ENCODE measurements around the gene OXLD1. TPM values are rescaled to one million over a fixed set of nuclear protein-coding genes. Genes with fewer than 3 reads are reported as not detected.
A peak's percentile ranks its signal among the peaks of the same experiment; 100 is the strongest.

The OXLD1 gene
- total RNA-seq, 1 experiment from 2014 or later: 36.1 TPM

DNA sequence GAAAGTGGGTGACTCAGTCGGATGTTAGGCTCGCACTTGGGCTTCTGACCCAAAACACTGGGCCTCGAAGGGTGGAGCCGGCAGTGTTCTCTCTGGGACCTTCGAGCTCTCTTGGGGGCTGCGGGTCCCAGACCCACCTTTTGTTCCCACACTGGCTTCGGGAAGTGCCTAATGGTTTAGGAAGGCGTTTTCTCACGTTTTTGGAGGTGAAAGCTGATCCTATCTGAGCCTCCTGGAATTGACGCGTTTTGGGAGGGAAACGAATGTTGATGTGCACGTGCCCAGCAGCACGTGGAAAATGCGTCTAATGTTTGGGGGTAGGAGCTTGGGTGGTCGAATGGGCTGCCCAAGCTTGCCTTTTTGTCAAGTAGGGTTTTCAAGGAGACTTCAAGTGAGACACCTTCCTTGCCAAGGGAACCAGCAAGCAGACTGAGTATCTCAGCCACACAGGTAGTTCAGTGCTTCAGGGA lies 18.1 kb upstream of the OXLD1 start:
- peak; percentile 41 for DNase-seq (ENCODE audit: low spot score)
- peak overlapping the region; percentile 90 for H3K27ac ChIP-seq (ENCODE audit: low read depth, low read length, poor library complexity, severe bottlenecking)
- ChIA-PET POLR2A (ENCODE audit: low non-redundant PET) (no interaction called here), CTCF (no interaction called here)
- TSS peak; percentile 71 for BruUV-seq (replicated peaks)
- peak overlapping the region; percentile 93 for H3K4me3 ChIP-seq (ENCODE audit: low read depth, low read length, poor library complexity, severe bottlenecking)
- TF ChIP-seq, protein P1, sequence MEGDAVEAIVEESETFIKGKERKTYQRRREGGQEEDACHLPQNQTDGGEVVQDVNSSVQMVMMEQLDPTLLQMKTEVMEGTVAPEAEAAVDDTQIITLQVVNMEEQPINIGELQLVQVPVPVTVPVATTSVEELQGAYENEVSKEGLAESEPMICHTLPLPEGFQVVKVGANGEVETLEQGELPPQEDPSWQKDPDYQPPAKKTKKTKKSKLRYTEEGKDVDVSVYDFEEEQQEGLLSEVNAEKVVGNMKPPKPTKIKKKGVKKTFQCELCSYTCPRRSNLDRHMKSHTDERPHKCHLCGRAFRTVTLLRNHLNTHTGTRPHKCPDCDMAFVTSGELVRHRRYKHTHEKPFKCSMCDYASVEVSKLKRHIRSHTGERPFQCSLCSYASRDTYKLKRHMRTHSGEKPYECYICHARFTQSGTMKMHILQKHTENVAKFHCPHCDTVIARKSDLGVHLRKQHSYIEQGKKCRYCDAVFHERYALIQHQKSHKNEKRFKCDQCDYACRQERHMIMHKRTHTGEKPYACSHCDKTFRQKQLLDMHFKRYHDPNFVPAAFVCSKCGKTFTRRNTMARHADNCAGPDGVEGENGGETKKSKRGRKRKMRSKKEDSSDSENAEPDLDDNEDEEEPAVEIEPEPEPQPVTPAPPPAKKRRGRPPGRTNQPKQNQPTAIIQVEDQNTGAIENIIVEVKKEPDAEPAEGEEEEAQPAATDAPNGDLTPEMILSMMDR (conservative IDR thresholded peaks at IDR 0.05; ENCODE audit: low read depth, low read length): no peak
- TF ChIP-seq EZH2 (IDR thresholded peaks at IDR 0.05; ENCODE audit: borderline replicate concordance, low read depth, low read length, poor library complexity, severe bottlenecking): no peak
- no peaks in the 10 kb centered on the region for H3K9me3 ChIP-seq (ENCODE audit: low read depth, low read length, poor library complexity, severe bottlenecking)
- H3K4me1 ChIP-seq (ENCODE audit: insufficient read depth, low read length, poor library complexity, severe bottlenecking): peaks cover 25% of the 10 kb centered on the region
- H3K27me3 ChIP-seq (replicated peaks; ENCODE audit: insufficient read depth, low read depth, low read length, poor library complexity): no peaks in the 10 kb centered on the region
- peaks cover 36% of the 10 kb centered on the region for H3K36me3 ChIP-seq (ENCODE audit: insufficient read depth, low read length, poor library complexity, severe bottlenecking)
- intact Hi-C loops (cut with micrococcal nuclease; ENCODE audit: unreplicated experiment): no loop called here

DNA sequence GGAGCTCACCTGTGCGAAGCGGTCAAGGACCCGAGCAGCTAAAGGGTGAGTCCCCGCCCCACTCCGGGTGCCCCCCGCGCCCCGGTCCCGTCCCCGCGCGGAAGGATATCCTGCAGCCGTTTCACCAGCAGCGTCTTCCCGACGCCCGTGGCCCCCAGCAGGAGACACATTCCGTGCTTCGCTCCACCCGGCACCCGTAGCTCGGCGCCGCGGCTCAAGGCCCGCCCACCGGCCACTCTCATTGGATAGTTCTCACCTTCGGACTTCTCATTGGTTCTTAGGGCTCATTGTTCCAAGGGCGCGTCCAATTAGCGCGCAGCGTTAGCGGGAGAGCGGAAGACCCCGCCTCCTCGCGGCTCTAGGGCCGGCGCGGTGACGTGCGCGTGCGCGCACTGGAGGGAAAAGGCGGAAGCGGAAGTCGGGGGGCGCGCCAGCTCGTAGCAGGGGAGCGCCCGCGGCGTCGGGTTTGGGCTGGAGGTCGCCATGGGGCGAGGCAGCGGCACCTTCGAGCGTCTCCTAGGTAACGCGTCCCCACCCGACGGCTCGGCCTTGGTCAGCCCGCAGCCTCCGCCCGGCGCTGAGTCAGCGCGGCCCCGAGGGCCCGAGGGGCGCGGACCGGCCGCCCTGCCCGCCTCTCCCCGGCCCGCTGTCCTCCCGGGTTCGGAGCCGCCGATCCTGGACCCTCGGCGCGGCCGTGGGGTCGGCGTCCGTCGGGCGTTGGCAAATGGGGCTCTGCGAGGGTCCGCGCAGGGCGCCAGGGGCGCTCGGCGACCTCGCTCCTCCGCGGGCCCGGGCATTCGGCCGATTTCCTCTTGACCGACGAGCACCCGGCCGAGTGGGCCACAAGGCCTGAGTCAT lies 17.4 kb upstream of the OXLD1 start, which contains the start of the genes ARL16 and HGS:
ARL16 (minus strand) TSS at position 214 of the 858 bp plus-strand sequence; CDS start at position 170, 44 bp downstream.
HGS (plus strand) TSS at position 428 of the 858 bp plus-strand sequence; CDS start at position 484, 56 bp downstream.
- peaks cover 32% of the 10 kb centered on the region for H3K36me3 ChIP-seq (ENCODE audit: insufficient read depth, low read length, poor library complexity, severe bottlenecking)
- no peaks in the 10 kb centered on the region for H3K9me3 ChIP-seq (ENCODE audit: low read depth, low read length, poor library complexity, severe bottlenecking)
- ChIA-PET POLR2A (ENCODE audit: low non-redundant PET) (no interaction called here), CTCF (interaction anchor here (0.7 to 1.0 kb wide), 2 partner anchors 10 to 280 kb away, joined by 3 to 5 read pairs; no protein-coding TSS in a partner anchor)
- H3K27me3 ChIP-seq (replicated peaks; ENCODE audit: insufficient read depth, low read depth, low read length, poor library complexity): no peaks in the 10 kb centered on the region
- TF ChIP-seq, protein P1 (conservative IDR thresholded peaks at IDR 0.05; ENCODE audit: low read depth, low read length): no peak
- TF ChIP-seq EZH2 (IDR thresholded peaks at IDR 0.05; ENCODE audit: borderline replicate concordance, low read depth, low read length, poor library complexity, severe bottlenecking): no peak
- intact Hi-C loops (cut with micrococcal nuclease; ENCODE audit: unreplicated experiment): no loop called here
- H3K4me1 ChIP-seq (ENCODE audit: insufficient read depth, low read length, poor library complexity, severe bottlenecking): peaks cover 25% of the 10 kb centered on the region
- peak; percentile 100 for DNase-seq (ENCODE audit: low spot score)
- BruUV-seq (replicated peaks): no TSS peak
- H3K4me3 ChIP-seq (ENCODE audit: low read depth, low read length, poor library complexity, severe bottlenecking): peak within 1 kb of the TSS; percentile 93
- H3K27ac ChIP-seq (ENCODE audit: low read depth, low read length, poor library complexity, severe bottlenecking): peak within 1 kb of the TSS; percentile 90

DNA sequence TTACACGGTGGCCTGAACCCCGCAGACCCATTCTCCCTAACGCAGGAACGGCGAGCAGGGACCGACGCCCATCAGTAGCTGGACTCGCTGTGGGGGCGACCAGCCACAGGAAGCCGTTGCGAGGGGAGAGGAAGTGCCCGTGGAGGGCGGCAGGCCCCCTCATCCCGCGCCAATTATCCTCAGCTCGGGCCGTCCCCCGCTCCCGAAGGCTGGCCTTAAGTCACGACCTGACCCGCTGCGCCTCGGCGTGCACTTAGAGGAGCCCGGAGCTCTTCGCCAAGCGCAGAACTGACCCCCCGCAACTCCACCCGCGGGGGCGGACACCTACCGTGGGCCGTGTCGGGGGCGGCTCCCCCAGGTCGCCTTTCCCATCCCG lies 16.8 kb upstream of the OXLD1 start:
- no TSS peak for BruUV-seq (replicated peaks)
- Histone ChIP-seq H3K4me3 (ENCODE audit: low read depth, low read length, poor library complexity, severe bottlenecking) (peak overlapping the region; percentile 93), H3K27ac (ENCODE audit: low read depth, low read length, poor library complexity, severe bottlenecking) (peak overlapping the region; percentile 90), H3K4me1 (ENCODE audit: insufficient read depth, low read length, poor library complexity, severe bottlenecking) (peaks cover 25% of the 10 kb centered on the region), H3K9me3 (ENCODE audit: low read depth, low read length, poor library complexity, severe bottlenecking) (no peaks in the 10 kb centered on the region), H3K27me3 (replicated peaks; ENCODE audit: insufficient read depth, low read depth, low read length, poor library complexity) (no peaks in the 10 kb centered on the region), H3K36me3 (ENCODE audit: insufficient read depth, low read length, poor library complexity, severe bottlenecking) (peaks cover 26% of the 10 kb centered on the region)
- no peak for DNase-seq (ENCODE audit: low spot score)
- CTCF ChIA-PET: interaction anchor here (1.0 kb wide), 1 partner anchor 11 kb away, joined by 3 read pairs; no protein-coding TSS in a partner anchor
- TF ChIP-seq, protein P1 (conservative IDR thresholded peaks at IDR 0.05; ENCODE audit: low read depth, low read length): no peak
- TF ChIP-seq EZH2 (IDR thresholded peaks at IDR 0.05; ENCODE audit: borderline replicate concordance, low read depth, low read length, poor library complexity, severe bottlenecking): no peak
- intact Hi-C loops (cut with micrococcal nuclease; ENCODE audit: unreplicated experiment): no loop called here
- POLR2A ChIA-PET (ENCODE audit: low non-redundant PET): no interaction called here

Data from A673 (cell line).